ENCODE measurements around the gene CCDC154. TPM values are rescaled to one million over a fixed set of nuclear protein-coding genes. Genes with fewer than 3 reads are reported as not detected.

Gene CCDC154
- total RNA-seq, 1 donor from 2014 or later = not detected

DNA sequence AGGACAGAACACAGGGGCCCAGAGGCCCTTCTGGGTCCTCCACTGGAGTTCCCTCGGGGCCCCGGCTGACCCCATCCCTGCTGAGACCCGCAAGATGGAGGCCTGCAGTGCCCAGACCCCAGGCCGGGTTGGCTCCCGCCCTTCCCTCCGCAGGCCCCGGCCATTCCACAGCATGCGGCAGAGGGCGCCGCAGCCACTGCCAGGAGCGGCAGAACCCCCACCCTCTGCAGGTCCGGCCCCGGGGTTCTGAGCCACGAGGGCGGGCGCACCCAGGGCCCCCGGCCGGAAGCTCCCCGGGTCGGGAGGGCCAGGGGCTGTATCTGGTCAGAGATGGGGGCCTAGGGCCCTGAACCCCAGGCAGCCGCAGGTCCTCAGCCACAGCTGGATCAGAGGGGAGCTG is 15.8 kb downstream of the CCDC154 start:
- H3K36me3 ChIP-seq = no peaks in the 10 kb centered on the region
- H3K27me3 ChIP-seq = no peaks in the 10 kb centered on the region
- no peak for DNase-seq (ENCODE audit: low spot score in 2 of 2)
- no peaks in the 10 kb centered on the region for H3K9me3 ChIP-seq
- intact Hi-C loops (cut with DNase I) = no loop called here
- TF ChIP-seq, protein P1, sequence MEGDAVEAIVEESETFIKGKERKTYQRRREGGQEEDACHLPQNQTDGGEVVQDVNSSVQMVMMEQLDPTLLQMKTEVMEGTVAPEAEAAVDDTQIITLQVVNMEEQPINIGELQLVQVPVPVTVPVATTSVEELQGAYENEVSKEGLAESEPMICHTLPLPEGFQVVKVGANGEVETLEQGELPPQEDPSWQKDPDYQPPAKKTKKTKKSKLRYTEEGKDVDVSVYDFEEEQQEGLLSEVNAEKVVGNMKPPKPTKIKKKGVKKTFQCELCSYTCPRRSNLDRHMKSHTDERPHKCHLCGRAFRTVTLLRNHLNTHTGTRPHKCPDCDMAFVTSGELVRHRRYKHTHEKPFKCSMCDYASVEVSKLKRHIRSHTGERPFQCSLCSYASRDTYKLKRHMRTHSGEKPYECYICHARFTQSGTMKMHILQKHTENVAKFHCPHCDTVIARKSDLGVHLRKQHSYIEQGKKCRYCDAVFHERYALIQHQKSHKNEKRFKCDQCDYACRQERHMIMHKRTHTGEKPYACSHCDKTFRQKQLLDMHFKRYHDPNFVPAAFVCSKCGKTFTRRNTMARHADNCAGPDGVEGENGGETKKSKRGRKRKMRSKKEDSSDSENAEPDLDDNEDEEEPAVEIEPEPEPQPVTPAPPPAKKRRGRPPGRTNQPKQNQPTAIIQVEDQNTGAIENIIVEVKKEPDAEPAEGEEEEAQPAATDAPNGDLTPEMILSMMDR (IDR thresholded peaks at IDR 0.05) = no peak
- no peaks in the 10 kb centered on the region for H3K4me1 ChIP-seq
- no peak overlapping the region for H3K4me3 ChIP-seq
- H3K27ac ChIP-seq = no peak overlapping the region

DNA sequence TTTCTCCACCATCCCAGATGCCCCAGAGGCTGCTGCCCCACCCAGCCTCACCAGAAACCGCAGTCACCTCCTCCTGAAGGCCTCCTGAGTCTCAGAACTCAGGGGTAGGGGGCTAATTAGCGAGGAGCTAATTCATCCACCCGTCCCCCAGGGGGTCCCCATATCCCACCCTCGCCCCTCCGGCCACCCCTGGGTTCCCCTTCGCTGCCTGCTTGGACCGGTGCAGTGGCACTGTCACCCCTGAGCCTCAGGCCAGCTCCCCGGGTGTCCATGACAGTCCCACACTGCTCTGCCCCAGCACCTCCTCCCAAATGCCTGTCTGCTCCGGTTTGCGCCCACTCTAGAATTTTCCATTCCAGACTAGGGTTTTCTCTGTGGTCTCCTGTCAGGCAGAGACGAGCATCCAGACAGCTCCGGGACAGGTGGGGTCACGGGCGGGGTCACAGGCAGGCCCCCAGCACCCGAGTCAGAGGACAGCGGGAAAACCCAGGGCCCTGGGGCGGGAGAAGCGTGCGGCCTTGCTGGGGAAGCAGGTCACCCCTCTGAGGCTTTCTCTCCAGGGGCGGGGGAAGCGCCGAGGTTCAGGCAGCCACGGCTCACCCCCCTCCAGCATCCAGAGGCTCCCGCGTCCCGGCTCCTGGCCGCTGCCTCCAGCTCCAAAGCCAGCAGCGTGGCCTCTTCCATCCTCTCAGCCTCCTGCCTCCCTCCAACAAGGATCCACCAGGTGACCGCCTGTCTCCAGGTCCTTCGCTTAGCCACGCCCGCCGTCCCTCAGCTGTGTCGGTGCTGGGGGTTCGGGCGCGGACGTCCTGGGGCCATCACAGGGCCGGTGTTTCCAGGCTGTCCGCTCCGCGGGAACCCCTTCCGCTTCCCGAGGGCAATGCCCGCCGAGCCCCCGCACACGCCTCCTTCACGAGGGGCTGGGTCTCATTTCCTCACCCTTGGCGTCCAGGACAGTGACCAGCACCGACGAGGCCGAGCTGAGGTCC is 16.6 kb downstream of the CCDC154 start:
- Histone ChIP-seq H3K27ac (no peak overlapping the region), H3K4me1 (no peaks in the 10 kb centered on the region), H3K4me3 (no peak overlapping the region), H3K9me3 (no peaks in the 10 kb centered on the region), H3K27me3 (no peaks in the 10 kb centered on the region), H3K36me3 (no peaks in the 10 kb centered on the region)
- DNase-seq (ENCODE audit: low spot score in 2 of 2) = no peak
- TF ChIP-seq, protein P1 (IDR thresholded peaks at IDR 0.05) = no peak
- intact Hi-C loops (cut with DNase I) = no loop called here

DNA sequence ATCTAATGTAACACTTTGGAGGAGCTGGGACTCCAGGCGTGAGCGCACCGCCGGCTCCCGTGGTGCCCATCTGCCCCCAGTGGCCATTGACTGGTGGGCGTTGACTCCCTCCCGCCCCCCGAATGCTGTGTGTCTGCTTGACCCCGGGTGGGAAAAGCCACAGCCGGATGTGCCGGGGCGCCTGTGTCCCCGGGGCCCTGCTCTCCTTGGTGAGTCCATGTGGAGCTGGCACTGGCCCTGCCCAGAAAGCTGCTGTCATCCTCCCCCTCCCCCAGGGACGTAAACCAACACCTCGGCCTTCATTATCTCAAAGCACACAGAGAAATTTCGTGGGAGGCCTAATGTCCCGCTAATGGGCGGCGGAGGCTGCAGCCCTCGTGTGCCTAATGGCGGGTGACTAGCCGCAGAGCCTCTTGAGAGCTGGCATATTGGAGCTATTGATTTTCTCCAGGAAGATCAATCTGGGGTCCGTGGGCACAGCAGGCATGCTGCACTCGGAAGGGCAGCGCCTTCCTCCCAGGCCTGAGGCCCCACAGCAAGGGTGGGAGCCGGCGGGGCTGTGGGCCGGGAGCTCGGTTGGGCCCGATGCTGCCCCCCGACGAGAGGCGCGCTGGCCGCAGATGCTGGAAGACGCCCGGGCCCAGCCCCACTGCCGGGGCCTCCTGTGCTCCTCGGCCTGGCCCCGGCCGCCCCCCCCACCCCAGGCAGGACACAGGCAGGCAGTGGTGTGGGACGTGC is 17.5 kb downstream of the CCDC154 start:
- TF ChIP-seq, protein P1 (IDR thresholded peaks at IDR 0.05) = no peak
- no peaks in the 10 kb centered on the region for H3K9me3 ChIP-seq
- DNase-seq (ENCODE audit: low spot score in 2 of 2) = no peak
- no peaks in the 10 kb centered on the region for H3K4me1 ChIP-seq
- intact Hi-C loops (cut with DNase I) = no loop called here
- no peaks in the 10 kb centered on the region for H3K36me3 ChIP-seq
- no peak overlapping the region for H3K27ac ChIP-seq
- H3K27me3 ChIP-seq = no peaks in the 10 kb centered on the region
- no peak overlapping the region for H3K4me3 ChIP-seq

GRCh38 chr16:1425616-1426370 is 18.6 kb downstream of the CCDC154 start:
- no peak for DNase-seq (ENCODE audit: low spot score in 2 of 2)
- no peaks in the 10 kb centered on the region for H3K36me3 ChIP-seq
- intact Hi-C loops (cut with DNase I) = no loop called here
- no peaks in the 10 kb centered on the region for H3K27me3 ChIP-seq
- H3K9me3 ChIP-seq = no peaks in the 10 kb centered on the region
- peaks cover 0 to 4% of the 10 kb centered on the region in 2 donors for H3K4me1 ChIP-seq
- no peak overlapping the region for H3K4me3 ChIP-seq
- H3K27ac ChIP-seq = no peak overlapping the region
- TF ChIP-seq, protein P1 (IDR thresholded peaks at IDR 0.05) = no peak

GRCh38 chr16:1424028-1424427 is 20.3 kb downstream of the CCDC154 start:
- intact Hi-C loops (cut with DNase I) = loop anchor here (5.0 kb wide), 2 partner anchors 72 to 283 kb away; partner anchors contain the start of genes GNPTG, MAPK8IP3 and TSR3
- no peaks in the 10 kb centered on the region for H3K9me3 ChIP-seq
- TF ChIP-seq, protein P1 (IDR thresholded peaks at IDR 0.05) = no peak

More at GRCh38 chr16:1424028-1424427, 20.3 kb downstream of the CCDC154 start:
- Histone ChIP-seq H3K4me3 (no peak overlapping the region), H3K36me3 (no peaks in the 10 kb centered on the region), H3K27me3 (no peaks in the 10 kb centered on the region), H3K27ac (no peak overlapping the region), H3K4me1 (peaks cover 7 to 16% of the 10 kb centered on the region in 2 donors)
- no peak for DNase-seq (ENCODE audit: low spot score in 2 of 2)

Data from ascending aorta (tissue), 2 donors.